SK-N-MC (cell line): ENCODE data around the gene R3HDM2.

Experiments
- EZH2 ChIP-seq: fragments of 200-600 bp; sonication (generic); IDR thresholded peaks from one replicate; pipeline ENCODE4 v1.6.1; 2017; ENCODE audit warnings: antibody characterized with exemption
- POLR2AphosphoS5 ChIP-seq: IDR thresholded peaks from 2 replicates; pipeline ENCODE4 v1.6.1; 2012; ENCODE audit warnings: mild to moderate bottlenecking, low read depth, low read length, borderline replicate concordance

GRCh38 chr12:57255916-57256315 is 174.9 kb downstream of the R3HDM2 start:
- TF ChIP-seq POLR2AphosphoS5 (no peak), EZH2 (no peak)
